LNCAP (cell line): ENCODE measurements around the gene FBXL5.

Experiments
- CTCF ChIP-seq: fragments of 450-650 bp; IDR thresholded peaks from 2 replicates; pipeline ENCODE4 v1.5.1; 2017; ENCODE audit warnings: mild to moderate bottlenecking

Gene FBXL5

GRCh38 chr4:15675356-15675755 lies 20.2 kb upstream of the FBXL5 start:
- no peak for TF ChIP-seq CTCF

GRCh38 chr4:15674926-15675325 lies 19.8 kb upstream of the FBXL5 start:
- TF ChIP-seq CTCF, result no peak

- no peak for TF ChIP-seq CTCF
Observed at GRCh38 chr4:15674046-15674445, 18.9 kb upstream of the FBXL5 start.

GRCh38 chr4:15673337-15673736 lies 18.2 kb upstream of the FBXL5 start:
- no peak for TF ChIP-seq CTCF

GRCh38 chr4:15672101-15672500 lies 16.9 kb upstream of the FBXL5 start:
- TF ChIP-seq CTCF, result no peak

GRCh38 chr4:15670576-15670975 lies 15.4 kb upstream of the FBXL5 start:
- no peak for TF ChIP-seq CTCF

- TF ChIP-seq CTCF, result no peak
Observed at GRCh38 chr4:15668566-15669435, 13.6 kb upstream of the FBXL5 start.
